Esophagus squamous epithelium (tissue), 4 donors: ENCODE data around the gene SLC35D2.

Experiments used
- POLR2A ChIP-seq, 4 donors: fragments of 450-650 bp; IDR thresholded peaks; one replicate each; pipeline ENCODE4 v1.6.1; 2017; ENCODE audit warnings: antibody characterized with exemption in 4 of 4, mild to moderate bottlenecking in 4 of 4, moderate library complexity in 3 of 4
- TF ChIP-seq, protein P1 (sequence below), 6 experiments: fragments of 450-650 bp in 4 of 6; fragments of 200-600 bp in 2 of 6; sonication (generic) in 2 of 6; IDR thresholded peaks; one replicate each; pipeline ENCODE4 v1.5.1; 2016 to 2019; ENCODE audit warnings: antibody characterized with exemption in 6 of 6, mild to moderate bottlenecking in 4 of 6, moderate library complexity in 4 of 6

DNA sequence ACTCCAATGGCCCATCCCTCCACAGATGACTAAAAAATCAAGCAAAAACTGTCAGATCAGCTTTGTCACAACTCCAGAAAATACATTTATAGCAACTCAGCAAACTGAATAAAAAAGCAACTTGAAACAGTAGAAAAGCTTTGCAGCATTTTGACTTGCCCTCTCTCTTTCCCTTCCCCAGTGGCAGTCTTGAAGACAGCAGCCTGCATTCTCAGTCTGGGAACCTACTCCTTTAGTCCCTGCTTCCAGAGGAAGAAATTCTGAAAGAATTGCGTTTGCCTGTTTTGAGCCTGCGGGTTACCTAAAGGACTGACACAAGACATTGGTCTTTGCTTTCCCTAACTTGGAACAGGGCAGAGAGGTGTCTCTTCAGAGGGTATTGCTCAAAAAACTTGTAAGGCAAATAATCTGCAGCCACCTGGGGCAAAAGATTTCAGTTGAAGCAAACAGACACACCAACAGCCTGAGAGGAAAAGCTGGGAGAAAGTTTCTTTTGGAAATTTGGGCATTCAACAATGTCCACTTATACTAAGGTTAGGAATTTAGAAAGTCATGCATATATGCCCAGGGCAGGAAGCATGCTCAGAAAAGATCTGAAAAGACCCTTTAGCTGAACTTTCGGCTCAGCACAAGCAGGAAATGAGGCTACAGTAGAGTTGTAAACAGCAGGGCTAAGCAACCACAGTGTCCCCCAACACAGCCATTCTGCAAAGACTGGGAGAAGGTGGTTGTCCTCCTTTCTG lies 15.2 kb upstream of the SLC35D2 start:
- TF ChIP-seq, protein P1, sequence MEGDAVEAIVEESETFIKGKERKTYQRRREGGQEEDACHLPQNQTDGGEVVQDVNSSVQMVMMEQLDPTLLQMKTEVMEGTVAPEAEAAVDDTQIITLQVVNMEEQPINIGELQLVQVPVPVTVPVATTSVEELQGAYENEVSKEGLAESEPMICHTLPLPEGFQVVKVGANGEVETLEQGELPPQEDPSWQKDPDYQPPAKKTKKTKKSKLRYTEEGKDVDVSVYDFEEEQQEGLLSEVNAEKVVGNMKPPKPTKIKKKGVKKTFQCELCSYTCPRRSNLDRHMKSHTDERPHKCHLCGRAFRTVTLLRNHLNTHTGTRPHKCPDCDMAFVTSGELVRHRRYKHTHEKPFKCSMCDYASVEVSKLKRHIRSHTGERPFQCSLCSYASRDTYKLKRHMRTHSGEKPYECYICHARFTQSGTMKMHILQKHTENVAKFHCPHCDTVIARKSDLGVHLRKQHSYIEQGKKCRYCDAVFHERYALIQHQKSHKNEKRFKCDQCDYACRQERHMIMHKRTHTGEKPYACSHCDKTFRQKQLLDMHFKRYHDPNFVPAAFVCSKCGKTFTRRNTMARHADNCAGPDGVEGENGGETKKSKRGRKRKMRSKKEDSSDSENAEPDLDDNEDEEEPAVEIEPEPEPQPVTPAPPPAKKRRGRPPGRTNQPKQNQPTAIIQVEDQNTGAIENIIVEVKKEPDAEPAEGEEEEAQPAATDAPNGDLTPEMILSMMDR (IDR thresholded peaks at IDR 0.05) = no peak
- no peak for TF ChIP-seq POLR2A (IDR thresholded peaks at IDR 0.05)
